A673 (cell line): ENCODE data around the gene ALLC. TPM values are rescaled to one million over a fixed set of nuclear protein-coding genes. Genes with fewer than 3 reads are reported as not detected.

Experiments
- BruUV-seq: library from RNA; stranded (reverse); fragments of 400-500 nt; replicated peaks from 2 replicates; lab custom pipeline; 2021; lab: Mats Ljungman, UMichigan
- CTCF ChIA-PET: fragments of 300-600 bp; sonication (Branson Sonifier 250); formaldehyde crosslinking; loops from one replicate; lab custom pipeline; 2022; ENCODE audit warnings: antibody characterized with exemption; lab: Charles Lee
- POLR2A ChIA-PET: fragments of 300-600 bp; sonication (Branson Sonifier 250); formaldehyde crosslinking; loops from one replicate; lab custom pipeline; 2022; ENCODE audit warnings: antibody characterized with exemption; ENCODE audit not compliant: low non-redundant PET; lab: Charles Lee
- DNase-seq: peaks from one replicate; pipeline ENCODE4 v3.0.0-alpha.2; 2015; ENCODE audit warnings: low spot score
- H3K27ac ChIP-seq: fragments of 200-600 bp; sonication (generic); 2 replicates; pipeline ENCODE4 v1.5.1; 2016; ENCODE audit warnings: mixed run types, low read depth, mild to moderate bottlenecking, mixed read lengths, antibody characterized with exemption, low read length; ENCODE audit not compliant: poor library complexity, severe bottlenecking
- H3K27me3 ChIP-seq: fragments of 200-600 bp; sonication (generic); replicated peaks from 2 replicates; pipeline ENCODE4 v1.6.1; 2017; ENCODE audit warnings: mixed run types, low read depth, mild to moderate bottlenecking, mixed read lengths, antibody characterized with exemption, low read length; ENCODE audit not compliant: insufficient read depth, poor library complexity
- H3K36me3 ChIP-seq: fragments of 200-600 bp; sonication (generic); 2 replicates; pipeline ENCODE4 v1.6.1; 2016; ENCODE audit warnings: mixed run types, mild to moderate bottlenecking, mixed read lengths, antibody characterized with exemption, low read length; ENCODE audit not compliant: insufficient read depth, poor library complexity, severe bottlenecking
- H3K4me1 ChIP-seq: fragments of 200-600 bp; sonication (generic); 2 replicates; pipeline ENCODE4 v1.6.1; 2017; ENCODE audit warnings: mixed run types, mild to moderate bottlenecking, mixed read lengths, antibody characterized with exemption, low read length; ENCODE audit not compliant: insufficient read depth, poor library complexity, severe bottlenecking
- H3K4me3 ChIP-seq: fragments of 200-600 bp; sonication (generic); 2 replicates; pipeline ENCODE4 v1.5.1; 2016; ENCODE audit warnings: low read depth, mixed run types, mild to moderate bottlenecking, mixed read lengths, low read length; ENCODE audit not compliant: poor library complexity, severe bottlenecking
- H3K9me3 ChIP-seq: fragments of 200-600 bp; sonication (generic); 2 replicates; pipeline ENCODE4 v1.6.1; 2016; ENCODE audit warnings: mixed run types, low read depth, mild to moderate bottlenecking, mixed read lengths, antibody characterized with exemption, low read length; ENCODE audit not compliant: poor library complexity, severe bottlenecking
- EZH2 ChIP-seq: fragments of 200-600 bp; sonication (generic); IDR thresholded peaks from 2 replicates; pipeline ENCODE4 v1.6.1; 2017; ENCODE audit warnings: borderline replicate concordance, low read depth, mild to moderate bottlenecking, mixed read lengths, antibody characterized with exemption, low read length; ENCODE audit not compliant: poor library complexity, severe bottlenecking
- intact Hi-C: fragments of 100-400 bp; cut with micrococcal nuclease; formaldehyde crosslinking; loops from one replicate; pipeline ENCODE4 v1.10.0; 2022; ENCODE audit not compliant: unreplicated experiment
- total RNA-seq: library from RNA; stranded (reverse); gene quantifications from 2 replicates; pipeline ENCODE4 v1.2.3, GENCODE V29; 2021
- TF ChIP-seq, protein P1 (sequence below): fragments of 300-800, 200-600 bp; sonication (generic); conservative IDR thresholded peaks from 2 replicates; pipeline ENCODE4 v1.5.1; 2017; ENCODE audit warnings: low read depth, mild to moderate bottlenecking, antibody characterized with exemption, low read length, moderate library complexity, mixed read lengths

The ALLC gene
- total RNA-seq, 1 experiment from 2014 or later = not detected

GRCh38 chr2:3705782-3706181 lies 47.8 kb downstream of the ALLC start:
- CTCF ChIA-PET = no interaction called here

DNA sequence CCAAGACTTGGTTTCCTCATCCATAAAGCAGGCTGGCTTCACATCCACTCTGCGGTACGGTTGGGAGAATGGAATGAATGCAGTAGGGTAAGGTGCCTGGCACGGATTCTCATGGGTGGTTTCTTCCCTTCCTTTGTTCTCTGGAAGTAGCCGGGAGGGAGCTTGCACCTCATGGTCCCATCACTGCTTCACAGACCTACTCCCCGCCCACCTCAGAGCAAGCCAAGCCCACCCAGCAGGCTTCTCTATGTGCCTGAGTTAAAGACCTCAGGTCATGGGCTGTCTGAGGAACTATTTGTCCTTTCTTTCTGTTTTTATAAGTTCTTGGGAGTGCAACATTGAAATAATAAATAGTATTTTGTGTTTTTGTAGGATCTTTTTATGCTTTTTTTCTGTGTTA lies 48.9 kb downstream of the ALLC start:
- BruUV-seq = no TSS peak
- Histone ChIP-seq H3K4me1 (peaks cover 11% of the 10 kb centered on the region), H3K27me3 (peaks cover 6% of the 10 kb centered on the region), H3K9me3 (no peaks in the 10 kb centered on the region), H3K36me3 (no peaks in the 10 kb centered on the region), H3K27ac (no peak overlapping the region), H3K4me3 (no peak overlapping the region)
- ChIA-PET CTCF (no interaction called here), POLR2A (no interaction called here)
- intact Hi-C loops = no loop called here
- no peak for DNase-seq
- TF ChIP-seq, protein P1, sequence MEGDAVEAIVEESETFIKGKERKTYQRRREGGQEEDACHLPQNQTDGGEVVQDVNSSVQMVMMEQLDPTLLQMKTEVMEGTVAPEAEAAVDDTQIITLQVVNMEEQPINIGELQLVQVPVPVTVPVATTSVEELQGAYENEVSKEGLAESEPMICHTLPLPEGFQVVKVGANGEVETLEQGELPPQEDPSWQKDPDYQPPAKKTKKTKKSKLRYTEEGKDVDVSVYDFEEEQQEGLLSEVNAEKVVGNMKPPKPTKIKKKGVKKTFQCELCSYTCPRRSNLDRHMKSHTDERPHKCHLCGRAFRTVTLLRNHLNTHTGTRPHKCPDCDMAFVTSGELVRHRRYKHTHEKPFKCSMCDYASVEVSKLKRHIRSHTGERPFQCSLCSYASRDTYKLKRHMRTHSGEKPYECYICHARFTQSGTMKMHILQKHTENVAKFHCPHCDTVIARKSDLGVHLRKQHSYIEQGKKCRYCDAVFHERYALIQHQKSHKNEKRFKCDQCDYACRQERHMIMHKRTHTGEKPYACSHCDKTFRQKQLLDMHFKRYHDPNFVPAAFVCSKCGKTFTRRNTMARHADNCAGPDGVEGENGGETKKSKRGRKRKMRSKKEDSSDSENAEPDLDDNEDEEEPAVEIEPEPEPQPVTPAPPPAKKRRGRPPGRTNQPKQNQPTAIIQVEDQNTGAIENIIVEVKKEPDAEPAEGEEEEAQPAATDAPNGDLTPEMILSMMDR = no peak
- no peak for TF ChIP-seq EZH2

More at GRCh38 chr2:3705782-3706181, 47.8 kb downstream of the ALLC start:
- no peaks in the 10 kb centered on the region for H3K36me3 ChIP-seq
- intact Hi-C loops = no loop called here
- DNase-seq = no peak
- peaks cover 6% of the 10 kb centered on the region for H3K27me3 ChIP-seq
- POLR2A ChIA-PET = no interaction called here
- no peak overlapping the region for H3K4me3 ChIP-seq
- no peak overlapping the region for H3K27ac ChIP-seq
- peaks cover 11% of the 10 kb centered on the region for H3K4me1 ChIP-seq
- no peaks in the 10 kb centered on the region for H3K9me3 ChIP-seq
- BruUV-seq = no TSS peak
- TF ChIP-seq, protein P1 = no peak

GRCh38 chr2:3708576-3708975 lies 50.6 kb downstream of the ALLC start:
- H3K27me3 ChIP-seq = peaks cover 4% of the 10 kb centered on the region
- peaks cover 11% of the 10 kb centered on the region for H3K4me1 ChIP-seq
- no peaks in the 10 kb centered on the region for H3K36me3 ChIP-seq
- no peak overlapping the region for H3K27ac ChIP-seq
- ChIA-PET POLR2A (interaction anchor here (0.6 kb wide), 1 partner anchor 1987 kb away, joined by 13 read pairs; no protein-coding TSS in a partner anchor), CTCF (no interaction called here)
- H3K4me3 ChIP-seq = no peak overlapping the region
- TF ChIP-seq, protein P1 = no peak
- no peak for TF ChIP-seq EZH2
- H3K9me3 ChIP-seq = no peaks in the 10 kb centered on the region
- no TSS peak for BruUV-seq
- intact Hi-C loops = no loop called here
- DNase-seq = no peak
